ENCODE measurements around the gene GALNT12.

GALNT12 gene

GRCh38 chr9:98790134-98790841 lies 17.2 kb upstream of the GALNT12 start:
- peaks cover 13% of the 10 kb centered on the region for H3K4me1 ChIP-seq (ENCODE audit: insufficient read depth, low read length, severe bottlenecking)
- no peaks in the 10 kb centered on the region for H4K20me1 ChIP-seq (ENCODE audit: insufficient read depth, low read length)
- H3K9ac ChIP-seq (ENCODE audit: low read length) = no peak overlapping the region
- no peaks in the 10 kb centered on the region for H3K9me3 ChIP-seq (ENCODE audit: low read length)
- H3F3A ChIP-seq (ENCODE audit: insufficient read depth, low read length) = no peaks in the 10 kb centered on the region
- no peaks in the 10 kb centered on the region for H3K9me2 ChIP-seq (ENCODE audit: low read depth, low read length)
- H3K27ac ChIP-seq (ENCODE audit: low read depth, low read length, poor library complexity, severe bottlenecking) = no peak overlapping the region
- H2AFZ ChIP-seq (ENCODE audit: low read length) = no peak overlapping the region
- H3K79me2 ChIP-seq (ENCODE audit: insufficient read depth, low read length) = no peaks in the 10 kb centered on the region
- H3K36me3 ChIP-seq (ENCODE audit: insufficient read depth, low read length) = peaks cover 20% of the 10 kb centered on the region; the same call in 1 of the 2 replicates
- no peak overlapping the region for H3K4me2 ChIP-seq (ENCODE audit: low read length)
- H3K4me3 ChIP-seq (ENCODE audit: low read depth, low read length, poor library complexity, severe bottlenecking) = no peak overlapping the region
- TF ChIP-seq CTCF (IDR thresholded peaks at IDR 0.05; ENCODE audit: low read length) (no peak), EZH2 (IDR thresholded peaks at IDR 0.05; ENCODE audit: borderline replicate concordance, low read length) (no peak)
- H3K27me3 ChIP-seq (ENCODE audit: insufficient read depth, low read length) = no peaks in the 10 kb centered on the region

- Histone ChIP-seq H3K9ac (ENCODE audit: low read length) (no peak overlapping the region), H2AFZ (ENCODE audit: low read length) (no peak overlapping the region), H4K20me1 (ENCODE audit: insufficient read depth, low read length) (no peaks in the 10 kb centered on the region)
Observed at GRCh38 chr9:98790842-98791607, 16.4 kb upstream of the GALNT12 start.

More at GRCh38 chr9:98790842-98791607, 16.4 kb upstream of the GALNT12 start:
- no peak overlapping the region for H3K4me2 ChIP-seq (ENCODE audit: low read length)
- TF ChIP-seq CTCF (IDR thresholded peaks at IDR 0.05; ENCODE audit: low read length) (peak; percentile 94), EZH2 (IDR thresholded peaks at IDR 0.05; ENCODE audit: borderline replicate concordance, low read length) (no peak)
- no peak overlapping the region for H3K4me3 ChIP-seq (ENCODE audit: low read depth, low read length, poor library complexity, severe bottlenecking)
- no peaks in the 10 kb centered on the region for H3K79me2 ChIP-seq (ENCODE audit: insufficient read depth, low read length)
- no peaks in the 10 kb centered on the region for H3K9me2 ChIP-seq (ENCODE audit: low read depth, low read length)
- no peak overlapping the region for H3K27ac ChIP-seq (ENCODE audit: low read depth, low read length, poor library complexity, severe bottlenecking)
- H3K27me3 ChIP-seq (ENCODE audit: insufficient read depth, low read length) = no peaks in the 10 kb centered on the region
- peaks cover 19% of the 10 kb centered on the region for H3K4me1 ChIP-seq (ENCODE audit: insufficient read depth, low read length, severe bottlenecking)
- H3K36me3 ChIP-seq (ENCODE audit: insufficient read depth, low read length) = peaks cover 20% of the 10 kb centered on the region; the same call in 1 of the 2 replicates
- H3F3A ChIP-seq (ENCODE audit: insufficient read depth, low read length) = no peaks in the 10 kb centered on the region
- H3K9me3 ChIP-seq (ENCODE audit: low read length) = no peaks in the 10 kb centered on the region
